ENCODE measurements around the gene KLF5.

KLF5 gene

DNA sequence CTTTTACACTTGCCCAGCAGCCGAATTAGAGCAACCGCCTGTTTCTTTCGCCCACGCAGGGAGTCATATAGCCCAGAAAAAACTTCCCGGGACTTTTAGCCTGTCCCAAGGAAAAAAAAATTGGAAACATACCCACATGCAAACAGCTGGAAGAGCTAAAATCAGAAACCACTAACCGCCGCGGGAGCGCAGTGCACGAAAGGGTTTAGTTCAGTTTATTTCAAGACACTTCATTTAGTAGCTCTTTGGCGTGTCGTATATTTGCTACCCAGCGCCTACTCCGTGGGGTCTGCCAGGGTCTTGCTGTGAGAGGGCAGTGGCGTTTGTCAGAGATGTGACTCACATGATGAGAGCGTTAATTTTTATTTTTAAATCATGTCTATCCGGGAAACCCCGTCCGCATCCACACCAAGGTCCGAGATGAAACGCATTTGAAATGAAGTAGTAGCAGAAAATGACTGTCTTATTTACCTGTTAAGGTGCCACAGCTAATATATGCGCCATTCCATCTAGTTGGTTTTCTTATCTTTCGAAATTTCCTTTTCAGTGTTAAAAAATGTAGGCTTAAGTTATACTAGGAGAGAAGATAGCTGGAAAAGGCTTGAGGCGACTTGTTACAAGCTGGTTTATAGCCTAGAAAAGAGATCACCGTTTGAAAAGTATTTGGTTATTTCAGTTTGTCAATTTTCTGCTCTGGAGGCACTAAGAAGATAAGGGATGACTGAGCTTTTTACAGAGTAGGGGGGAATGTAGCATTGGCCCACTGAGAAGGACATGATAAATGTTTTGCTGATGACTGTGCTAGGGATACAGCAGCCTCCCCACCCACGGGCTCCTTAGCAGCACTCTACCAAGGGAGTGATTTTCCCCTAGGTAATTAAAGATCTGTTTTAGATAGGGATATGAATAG is 1.7 kb downstream of the KLF5 start:
- ATAC-seq, result no peak

DNA sequence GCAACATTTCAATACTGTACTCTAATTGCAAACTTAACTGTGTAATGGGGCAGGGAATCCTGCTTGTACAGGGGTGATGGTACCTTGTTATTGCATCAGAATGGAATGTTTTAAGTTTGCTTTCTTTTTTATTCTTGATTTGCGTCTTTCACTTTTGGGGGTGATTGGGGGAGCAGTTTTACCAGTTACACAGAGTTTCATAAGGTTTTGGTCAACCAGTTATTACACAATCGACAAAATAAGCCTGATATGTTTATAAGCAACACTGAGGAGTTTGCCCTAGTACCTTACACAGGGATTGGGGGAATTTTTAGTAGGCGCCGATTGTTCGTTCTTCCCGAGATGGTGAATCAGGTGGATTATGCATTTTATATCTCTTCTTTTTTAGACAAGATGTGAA is 2.7 kb downstream of the KLF5 start:
- no peak for ATAC-seq

DNA sequence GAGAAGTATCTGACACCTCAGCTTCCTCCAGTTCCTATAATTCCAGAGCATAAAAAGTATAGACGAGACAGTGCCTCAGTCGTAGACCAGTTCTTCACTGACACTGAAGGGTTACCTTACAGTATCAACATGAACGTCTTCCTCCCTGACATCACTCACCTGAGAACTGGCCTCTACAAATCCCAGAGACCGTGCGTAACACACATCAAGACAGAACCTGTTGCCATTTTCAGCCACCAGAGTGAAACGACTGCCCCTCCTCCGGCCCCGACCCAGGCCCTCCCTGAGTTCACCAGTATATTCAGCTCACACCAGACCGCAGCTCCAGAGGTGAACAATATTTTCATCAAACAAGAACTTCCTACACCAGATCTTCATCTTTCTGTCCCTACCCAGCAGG is 3.1 kb downstream of the KLF5 start:
- ATAC-seq, result no peak

DNA sequence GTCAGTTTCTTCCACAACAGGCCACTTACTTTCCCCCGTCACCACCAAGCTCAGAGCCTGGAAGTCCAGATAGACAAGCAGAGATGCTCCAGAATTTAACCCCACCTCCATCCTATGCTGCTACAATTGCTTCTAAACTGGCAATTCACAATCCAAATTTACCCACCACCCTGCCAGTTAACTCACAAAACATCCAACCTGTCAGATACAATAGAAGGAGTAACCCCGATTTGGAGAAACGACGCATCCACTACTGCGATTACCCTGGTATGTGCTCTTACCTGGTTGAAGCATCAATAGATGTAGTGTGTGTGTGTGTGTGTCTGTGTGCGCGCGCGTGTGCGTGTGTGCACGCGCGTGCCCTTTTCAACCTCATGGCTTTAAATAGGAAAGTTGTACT is 3.7 kb downstream of the KLF5 start:
- no peak for ATAC-seq

GRCh38 chr13:73063166-73063565 is 4.4 kb downstream of the KLF5 start:
- no peak for ATAC-seq

- ATAC-seq, result no peak
Measured at GRCh38 chr13:73065036-73065435, 6.2 kb downstream of the KLF5 start.

- no peak for ATAC-seq
Measured at GRCh38 chr13:73065665-73066340, 7.0 kb downstream of the KLF5 start.

DNA sequence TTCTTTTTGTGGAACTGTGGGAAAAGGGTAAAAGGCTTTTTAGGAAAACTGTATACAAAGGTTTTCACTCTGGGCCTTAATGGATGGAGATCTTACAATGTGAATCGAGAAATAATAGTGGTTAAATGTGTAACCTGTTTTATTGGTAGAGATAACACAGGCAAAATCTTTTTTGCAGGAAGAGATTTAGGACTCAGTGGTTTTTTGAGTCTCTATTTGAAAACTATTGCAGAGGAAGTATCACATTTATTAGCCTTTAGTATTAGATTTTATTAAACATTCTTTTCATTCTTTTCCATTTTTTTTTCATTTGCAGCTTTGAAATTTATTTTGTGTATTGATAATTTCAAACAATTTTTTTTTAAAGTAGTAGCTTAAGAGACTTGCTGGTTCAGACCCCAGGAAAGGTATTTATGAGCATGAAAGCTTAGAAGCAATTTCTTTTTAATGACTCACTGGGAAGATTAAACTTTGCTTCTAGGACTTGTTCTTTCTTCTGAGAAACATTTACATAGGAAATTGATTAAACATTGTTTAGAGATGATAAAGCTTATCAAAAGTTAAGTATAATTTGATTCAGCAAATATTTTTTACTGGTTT is 10.5 kb downstream of the KLF5 start:
- ATAC-seq, result no peak

DNA sequence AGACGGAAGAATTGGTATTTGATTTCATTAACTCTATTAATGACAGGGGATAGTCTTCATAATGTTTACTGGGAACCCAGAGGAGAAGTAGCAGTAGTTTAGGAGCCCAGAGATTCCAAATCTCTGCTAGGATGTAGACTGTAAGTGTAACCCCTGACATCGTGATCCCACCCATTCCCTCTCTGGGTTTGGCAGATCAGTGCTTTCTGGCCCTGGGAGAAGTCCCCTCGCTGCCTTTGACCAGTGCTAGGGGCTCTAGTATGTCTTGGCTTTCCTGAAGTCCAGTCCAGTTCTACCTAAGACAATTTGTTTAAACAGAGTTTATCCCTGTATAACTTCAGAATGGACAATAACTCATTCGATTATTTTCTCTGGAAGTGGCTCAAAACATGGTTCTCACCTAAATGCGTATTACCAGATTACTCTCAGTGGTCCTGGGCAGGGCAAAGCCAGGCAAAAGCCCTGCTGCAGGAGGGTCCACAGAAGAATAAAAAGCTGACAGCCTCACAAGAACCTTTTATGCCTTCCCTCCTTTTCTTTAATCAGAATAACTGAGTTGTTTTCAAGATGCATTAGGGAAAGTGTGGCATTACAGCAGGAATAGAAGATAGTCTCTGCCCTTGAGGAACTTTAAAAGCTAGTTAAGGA is 11.8 kb downstream of the KLF5 start:
- no peak for ATAC-seq

GRCh38 chr13:73072239-73072900 is 13.6 kb downstream of the KLF5 start:
- no peak for ATAC-seq

DNA sequence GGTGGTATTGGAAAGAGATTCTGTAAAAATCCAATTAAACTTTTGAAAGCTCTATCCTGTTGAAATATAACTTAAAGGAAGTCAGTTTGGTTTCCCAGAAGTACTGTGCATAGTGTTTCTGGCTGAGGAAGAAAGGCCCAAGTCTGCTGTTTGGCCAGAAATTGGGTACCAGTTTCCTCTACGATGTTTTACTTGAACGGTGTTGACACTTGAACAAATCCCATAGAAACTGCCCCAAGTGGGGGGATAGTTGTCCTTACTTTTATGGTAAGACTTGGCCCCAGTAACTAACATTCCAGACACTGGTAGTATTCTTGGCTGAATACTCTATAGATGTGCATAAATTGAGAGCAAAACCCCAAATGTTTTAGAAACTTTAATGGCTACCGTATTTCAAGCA is 14.2 kb downstream of the KLF5 start:
- no peak for ATAC-seq

DNA sequence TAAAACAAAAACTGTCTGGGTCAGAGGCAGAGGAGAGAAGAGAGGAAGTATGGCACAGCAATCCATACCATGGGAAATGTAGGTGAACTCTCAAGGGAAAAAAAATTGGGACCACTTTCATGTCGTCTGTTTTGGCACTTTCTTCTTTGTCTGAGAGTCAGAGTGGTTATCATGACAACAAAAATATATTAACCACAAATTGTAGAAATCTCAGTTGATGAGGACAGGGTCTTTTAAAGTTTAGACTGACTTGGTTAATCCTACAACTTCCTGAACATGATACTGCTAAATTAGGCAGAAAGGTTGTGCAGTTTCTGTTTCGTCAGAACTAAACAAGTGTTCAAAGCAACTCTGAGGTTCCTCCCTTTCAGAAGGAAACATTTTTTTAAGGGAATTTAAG is 15.2 kb downstream of the KLF5 start:
- ATAC-seq, result no peak

DNA sequence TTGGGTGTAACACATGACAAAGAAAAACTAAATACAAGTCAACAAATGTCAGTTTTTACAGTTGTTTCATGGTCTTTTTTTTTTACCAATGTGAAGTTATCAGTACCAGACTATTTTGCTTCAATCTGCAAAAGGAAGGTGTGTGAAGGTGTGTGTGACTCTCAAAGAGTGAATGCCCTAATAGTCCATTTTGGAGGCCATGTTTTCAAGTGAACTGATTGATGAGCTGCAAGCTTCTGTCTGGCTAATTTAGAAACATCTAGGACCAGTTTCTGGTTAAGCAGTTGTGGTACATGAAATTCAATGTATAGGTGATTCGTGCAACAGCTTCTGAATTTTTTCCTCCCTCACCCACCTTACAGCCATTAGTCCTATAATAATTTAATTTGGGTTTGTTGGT is 16.1 kb downstream of the KLF5 start:
- no peak for ATAC-seq

DNA sequence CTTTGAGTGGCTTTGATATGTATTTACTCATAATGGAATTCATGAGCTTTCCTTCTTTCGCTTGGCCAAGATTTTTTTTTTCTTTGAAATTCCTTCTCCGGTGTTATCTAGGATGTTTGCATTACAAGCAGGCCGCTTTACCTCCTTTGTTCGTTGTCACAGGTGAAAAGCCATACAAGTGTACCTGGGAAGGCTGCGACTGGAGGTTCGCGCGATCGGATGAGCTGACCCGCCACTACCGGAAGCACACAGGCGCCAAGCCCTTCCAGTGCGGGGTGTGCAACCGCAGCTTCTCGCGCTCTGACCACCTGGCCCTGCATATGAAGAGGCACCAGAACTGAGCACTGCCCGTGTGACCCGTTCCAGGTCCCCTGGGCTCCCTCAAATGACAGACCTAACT is 16.7 kb downstream of the KLF5 start:
- ATAC-seq, result no peak

GRCh38 chr13:73075954-73076353 is 17.1 kb downstream of the KLF5 start:
- no peak for ATAC-seq

DNA sequence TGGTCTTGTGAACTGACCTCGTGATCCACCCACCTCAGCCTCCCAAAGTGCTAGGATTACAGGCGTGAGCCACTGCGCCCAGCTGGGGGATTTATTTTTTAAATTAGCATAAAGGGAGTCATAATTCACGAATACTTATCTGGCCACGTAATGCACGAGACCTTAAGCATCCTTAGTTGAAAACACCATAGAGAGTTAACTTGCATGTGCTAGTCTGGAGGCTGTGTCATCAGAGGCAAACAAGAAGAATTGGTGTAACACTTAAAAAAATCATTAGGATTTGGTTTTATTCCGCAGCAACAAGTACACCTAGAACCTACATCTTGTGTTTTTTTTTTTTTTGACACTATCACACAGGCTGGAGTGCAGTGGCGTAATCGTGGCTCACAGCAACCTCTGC is 19.1 kb downstream of the KLF5 start:
- ATAC-seq, result no peak

- no peak for ATAC-seq
Measured at GRCh38 chr13:73079359-73079758, 20.6 kb downstream of the KLF5 start.

DNA sequence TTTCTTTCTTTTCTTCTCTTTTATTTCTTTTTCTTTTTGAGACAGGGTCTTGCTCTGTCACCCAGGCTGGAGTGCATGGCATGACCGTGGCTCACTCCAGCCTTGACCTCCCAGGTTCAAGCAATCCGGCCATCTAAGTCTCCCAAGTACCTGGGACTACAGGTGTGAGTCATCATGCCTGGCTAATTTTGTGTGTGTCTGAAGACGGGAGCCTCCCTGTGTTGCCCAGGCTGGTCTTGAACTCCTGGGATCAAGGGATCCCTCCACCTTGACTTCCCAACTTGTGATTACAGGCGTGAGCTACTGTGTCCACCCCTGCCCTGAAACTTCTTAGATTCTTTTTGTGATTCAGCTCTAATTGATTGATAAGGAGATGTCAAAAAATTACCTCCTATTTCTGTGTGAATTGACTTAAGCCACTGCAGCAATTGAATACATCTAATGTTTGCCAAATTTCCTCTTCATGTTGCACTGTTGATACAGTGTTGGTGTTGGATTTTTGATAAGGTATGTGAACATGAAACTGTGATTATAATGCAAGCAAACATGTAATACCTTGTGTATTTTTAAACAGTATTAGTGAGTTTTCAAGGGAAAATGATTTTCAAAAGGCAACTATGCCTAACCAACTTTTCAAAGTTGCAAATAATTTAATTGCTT is 22.6 kb downstream of the KLF5 start:
- ATAC-seq, result no peak

GRCh38 chr13:73082471-73082870 is 23.7 kb downstream of the KLF5 start:
- ATAC-seq, result no peak

- ATAC-seq, result no peak
Measured at GRCh38 chr13:73082895-73083294, 24.1 kb downstream of the KLF5 start.

GRCh38 chr13:73088332-73088935 is 29.6 kb downstream of the KLF5 start:
- no peak for ATAC-seq

GRCh38 chr13:73089213-73089612 is 30.4 kb downstream of the KLF5 start:
- ATAC-seq, result no peak

All from activated CD4-positive, CD25-positive, alpha-beta regulatory T cell treated with anti-CD3 and anti-CD28 coated beads, Interleukin-2, amount 50 U/mL, for 24 hours (primary cell).